Nucleus accumbens (tissue), 56 donors: ENCODE results near the gene CHIC2.
A peak's percentile ranks its signal among the peaks of the same experiment; 100 is the strongest.

Experiments used
- DNase-seq, 56 donors: peaks; one replicate each; lab custom pipeline; 2025; lab: John Stamatoyannopoulos, UW

The CHIC2 gene

DNA sequence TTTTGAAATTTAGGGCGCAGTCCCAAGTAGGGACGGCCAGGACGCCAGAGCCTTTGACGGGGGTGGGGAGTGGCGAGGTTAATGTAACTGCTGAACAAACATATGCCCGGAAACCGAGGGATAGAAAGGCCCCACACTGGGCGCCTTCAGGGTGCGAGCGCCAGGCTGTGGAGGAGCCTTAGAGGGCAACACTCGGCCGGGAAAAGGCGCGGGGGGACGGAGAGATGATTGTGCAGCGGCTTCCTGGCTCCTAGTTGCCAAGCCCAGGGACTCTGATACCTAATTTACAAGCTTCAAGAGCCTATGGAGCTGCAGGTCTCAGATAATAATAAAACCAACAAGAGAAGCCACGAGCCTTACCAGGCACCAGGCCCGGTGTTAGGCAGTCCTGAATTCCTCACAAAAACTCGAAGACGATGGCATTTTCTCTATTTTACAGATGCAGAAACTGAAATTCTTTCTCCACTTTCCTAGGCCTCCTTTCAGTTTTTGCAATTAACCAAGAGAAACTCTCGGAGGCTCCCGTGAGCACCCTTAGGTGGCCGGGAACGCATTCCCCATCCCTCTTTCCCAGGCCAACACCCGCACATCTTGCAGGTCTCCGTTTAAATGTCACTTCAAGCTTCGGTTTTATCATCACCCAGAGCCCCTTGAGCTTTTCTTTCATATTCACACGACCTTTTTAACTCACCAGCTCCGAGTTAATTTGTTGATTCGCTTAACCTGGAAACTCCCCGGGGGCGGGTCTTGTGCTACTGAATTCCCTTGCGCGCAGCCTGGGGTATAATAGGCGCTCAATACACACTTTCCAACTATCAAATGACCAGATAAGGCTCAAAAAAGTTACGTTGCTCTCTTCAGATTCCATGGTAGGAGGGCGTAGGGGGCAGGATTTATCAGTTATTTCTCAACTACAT lies 29.2 kb upstream of the CHIC2 start:
- no peak for DNase-seq

GRCh38 chr4:54092405-54093323 lies 28.3 kb upstream of the CHIC2 start:
- no peak for DNase-seq

GRCh38 chr4:54091637-54092404 lies 27.4 kb upstream of the CHIC2 start:
- DNase-seq, result peak in 53 of 56 donors; percentile 23 to 91 (median 67)

GRCh38 chr4:54090804-54091623 lies 26.6 kb upstream of the CHIC2 start:
- DNase-seq, result peak in 10 of 56 donors; percentile 2 to 42 (median 16)

DNA sequence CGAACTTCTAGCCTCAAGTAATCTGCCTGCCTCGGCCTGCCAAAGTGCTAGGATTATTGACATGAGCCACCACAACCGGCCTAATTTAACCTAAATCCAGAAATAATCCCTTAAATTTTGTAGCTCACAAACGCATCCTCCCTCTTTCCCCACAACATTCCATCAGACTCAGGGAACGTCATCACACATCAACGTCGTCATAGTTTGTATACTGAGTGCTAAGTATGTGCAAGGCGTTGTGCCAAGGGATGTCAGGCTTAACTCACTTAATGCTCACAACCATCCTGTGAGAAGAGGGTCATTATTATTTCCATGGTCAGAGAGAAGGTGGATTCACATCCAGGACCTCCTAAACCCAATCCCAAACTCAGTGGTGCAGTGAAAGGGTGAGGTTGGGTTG lies 26.0 kb upstream of the CHIC2 start:
- DNase-seq, result no peak

GRCh38 chr4:54089875-54090274 lies 25.5 kb upstream of the CHIC2 start:
- DNase-seq, result no peak

DNA sequence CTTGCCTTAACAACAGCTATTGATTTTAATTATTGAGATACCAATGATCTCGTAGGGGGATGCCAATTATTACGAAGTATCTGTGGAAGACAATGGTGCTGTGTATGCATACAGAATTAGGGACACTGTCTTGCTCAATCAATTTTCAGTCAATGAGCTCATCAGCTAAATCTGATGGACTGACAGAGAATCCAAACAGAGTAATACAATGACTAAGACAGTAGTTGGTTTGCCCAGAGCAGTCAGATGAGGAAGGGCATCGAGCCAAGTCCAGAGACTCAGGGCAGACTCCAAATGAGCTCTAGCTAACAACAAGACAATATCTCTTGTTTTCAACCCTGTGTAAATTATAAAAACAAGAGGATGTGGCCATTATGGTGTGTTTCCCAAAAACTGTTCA lies 20.9 kb upstream of the CHIC2 start:
- DNase-seq, result peak in 49 of 56 donors; percentile 12 to 92 (median 56)

GRCh38 chr4:54082168-54082567 lies 17.8 kb upstream of the CHIC2 start:
- DNase-seq, result peak in 1 of 56 donors; percentile 10

GRCh38 chr4:54077812-54078211 lies 13.4 kb upstream of the CHIC2 start:
- DNase-seq, result no peak

DNA sequence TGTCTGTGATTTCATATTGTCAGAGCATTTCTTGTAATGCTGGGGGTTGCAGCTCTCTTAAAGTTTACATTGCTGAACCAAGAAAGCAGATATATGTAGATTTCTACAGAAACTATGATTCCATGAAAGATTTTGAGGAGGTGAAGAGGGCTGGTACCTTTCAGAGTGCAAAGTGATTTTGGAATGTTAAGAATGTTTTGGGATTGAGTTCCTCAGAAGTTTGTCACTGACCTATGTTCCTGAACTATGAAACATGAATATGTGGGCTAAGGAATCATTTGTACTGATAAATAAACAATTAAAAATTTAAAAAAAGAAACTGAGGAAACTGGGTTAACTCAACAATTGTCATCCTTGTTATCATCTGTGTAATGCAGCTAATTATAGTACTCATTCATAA lies 12.3 kb upstream of the CHIC2 start:
- DNase-seq, result no peak

DNA sequence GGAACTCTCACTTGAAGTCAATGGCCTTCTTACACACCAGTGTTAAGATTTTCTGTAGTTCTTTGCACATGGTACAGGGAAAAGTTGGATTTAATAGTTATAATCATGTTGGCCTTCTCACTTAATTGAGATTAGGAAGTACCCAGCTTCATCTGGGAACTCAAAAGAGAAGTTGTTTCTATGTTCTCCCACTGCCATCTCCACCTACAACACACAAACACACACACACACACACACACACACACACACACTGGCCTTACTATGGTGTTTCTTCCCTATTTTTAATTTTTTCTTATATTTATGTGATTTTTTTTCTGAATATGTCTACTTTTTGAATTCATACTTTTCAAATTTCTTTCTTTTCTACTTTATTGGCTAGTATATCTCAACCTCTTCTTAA lies 10.0 kb upstream of the CHIC2 start:
- DNase-seq, result no peak

DNA sequence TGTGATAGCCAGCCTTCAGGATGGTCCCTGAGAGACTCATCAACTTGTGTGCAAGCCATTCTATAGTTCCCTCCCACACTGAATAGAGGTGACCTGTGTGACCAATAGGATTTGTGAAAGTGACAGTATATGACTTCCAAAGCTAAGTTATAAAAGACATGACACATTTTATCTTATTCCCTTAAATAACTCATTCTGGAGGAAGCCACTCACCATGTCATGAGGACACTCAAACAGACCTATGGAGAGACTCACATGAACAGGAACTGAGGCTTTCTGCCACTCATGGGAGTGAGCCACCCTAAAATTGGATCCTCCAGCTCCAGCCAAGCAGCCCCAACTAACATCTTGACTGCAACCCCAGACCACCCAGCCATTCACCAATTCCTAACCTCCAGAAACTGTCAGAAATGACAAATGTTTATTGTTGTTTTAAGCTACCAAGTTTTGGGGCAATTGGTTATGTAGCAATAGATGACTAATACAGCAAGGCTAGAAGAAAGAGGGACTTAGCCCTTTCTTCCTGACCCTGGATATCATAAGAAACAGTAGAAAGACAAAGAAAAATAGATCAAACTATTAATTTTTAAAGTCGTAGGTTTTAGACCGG lies 9.0 kb upstream of the CHIC2 start:
- DNase-seq, result no peak

DNA sequence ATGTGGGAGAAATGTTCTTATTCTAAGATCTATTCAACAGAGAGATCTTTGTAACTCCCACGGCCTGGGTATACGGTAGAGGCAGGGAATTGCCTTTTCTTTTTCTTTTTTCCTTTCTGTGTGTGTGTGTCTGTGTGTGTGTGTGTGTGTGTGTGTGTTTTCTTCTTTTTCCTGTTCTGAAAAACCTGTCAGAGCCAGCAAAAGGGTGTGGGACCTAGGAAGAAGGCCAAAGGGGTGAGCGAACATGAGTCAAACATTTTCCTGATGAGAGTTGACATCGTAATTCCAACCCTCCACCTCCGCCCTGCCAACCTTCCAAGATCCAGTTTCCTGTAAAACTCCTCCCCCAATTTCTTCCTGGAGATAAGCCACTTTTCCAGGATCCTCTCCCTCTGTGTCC lies 2.8 kb upstream of the CHIC2 start:
- DNase-seq, result peak in 8 of 56 donors; percentile 3 to 41 (median 12)

DNA sequence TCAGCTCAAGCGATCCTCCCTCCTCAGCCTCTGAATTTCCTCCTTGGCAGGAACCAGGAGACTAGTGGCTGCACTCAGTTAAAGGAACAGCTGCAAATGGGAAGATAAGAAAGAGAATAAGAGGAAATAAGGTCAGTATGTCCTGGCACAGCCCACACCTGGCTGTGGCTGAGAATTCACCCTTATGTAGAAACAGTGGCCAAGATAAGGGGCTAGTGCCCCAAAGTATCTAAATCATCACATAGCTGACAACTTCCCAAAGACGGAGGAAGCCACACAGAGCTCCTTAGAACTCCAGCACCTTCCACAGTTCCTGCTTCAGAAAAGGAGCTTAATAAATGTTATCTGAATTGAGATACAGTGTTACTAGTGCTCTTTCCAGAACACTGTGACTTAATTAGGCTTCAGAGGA lies 2.3 kb upstream of the CHIC2 start:
- DNase-seq, result no peak

GRCh38 chr4:54066088-54066415 lies 1.6 kb upstream of the CHIC2 start:
- DNase-seq, result no peak

- peak in 1 of 56 donors; percentile 0 for DNase-seq
These were observed 1.1 kb upstream of the CHIC2 start for GRCh38 chr4:54065282-54066087.

DNA sequence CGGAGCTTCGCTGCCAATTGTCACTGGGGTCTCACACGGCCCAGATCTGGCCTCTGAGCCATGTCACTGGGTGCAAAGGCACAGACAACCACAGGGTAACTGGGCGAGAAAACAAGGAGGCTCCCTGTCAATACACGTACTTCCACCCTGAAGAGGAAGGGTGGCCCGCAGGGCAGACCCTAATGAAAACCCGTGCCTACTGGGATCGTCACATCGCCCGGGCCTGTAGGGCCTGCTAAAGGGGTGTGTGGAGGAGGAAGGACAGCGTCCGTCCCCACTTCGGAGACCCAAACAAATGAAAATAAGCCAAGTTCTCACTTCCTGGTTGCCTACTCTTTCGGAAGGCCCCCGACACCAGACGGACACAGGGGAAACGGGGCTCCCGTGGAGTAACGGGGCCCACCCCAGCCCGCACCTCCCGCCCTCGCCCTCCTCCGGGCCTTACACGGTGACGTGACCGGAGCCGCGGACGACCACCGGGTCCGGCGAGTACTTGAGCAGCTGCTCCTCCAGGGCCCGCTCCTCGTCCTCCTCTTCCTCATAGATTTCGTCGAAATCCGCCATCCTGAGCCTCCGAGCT lies 578 bp downstream of the CHIC2 start:
- peak in 32 of 56 donors; percentile 8 to 67 (median 40) for DNase-seq

DNA sequence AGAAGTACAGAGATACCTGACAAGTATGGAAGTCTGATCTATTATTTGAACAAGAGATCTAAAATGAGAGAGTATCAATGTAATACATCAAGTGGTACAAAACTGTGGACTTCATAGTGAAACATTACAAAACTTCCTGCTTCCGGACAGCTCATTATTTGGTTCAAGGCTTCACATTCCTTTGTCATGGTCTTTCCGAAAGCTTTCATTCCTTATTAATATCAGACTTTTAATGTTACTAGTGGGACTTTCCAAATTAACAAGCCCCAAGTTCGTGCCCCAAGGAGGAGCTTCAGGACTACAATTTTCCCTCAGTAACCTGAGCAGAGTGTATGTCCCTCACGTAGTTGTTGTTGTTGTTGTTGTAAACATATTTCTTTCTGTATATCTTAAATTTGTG lies 1.2 kb downstream of the CHIC2 start:
- DNase-seq, result no peak
